Left ventricle myocardium superior (tissue), 1 donor: ENCODE measurements around the gene PRR23E. TPM values are rescaled to one million over a fixed set of nuclear protein-coding genes. Genes with fewer than 3 reads are reported as not detected.
A peak's percentile ranks its signal among the peaks of the same experiment; 100 is the strongest.

Experiments
- ATAC-seq: fragments of 200-7000 bp; cut with Tn5 transposase; one replicate; pipeline ENCODE4 v1.9.1; 2020; ENCODE audit warnings: mild to moderate bottlenecking, moderate library complexity
- DNase-seq: peaks from one replicate; pipeline ENCODE4 v3.0.0-alpha.2; 2020
- intact Hi-C: fragments of 100-400 bp; cut with micrococcal nuclease; formaldehyde crosslinking; loops from one replicate; pipeline ENCODE4 v1.11.0; 2022
- long read RNA-seq: library from polyadenylated mRNA; unstranded; transcript quantifications from one replicate; pipeline ENCODE4 v2.0.0, GENCODE V29; 2021
- total RNA-seq: library from RNA; stranded (reverse); fragmentation: NEBNext Ultra II Directional; extraction: Animal tissue kit (Norgen Biotek cat#: 25700); gene quantifications from one replicate; pipeline ENCODE4 v1.2.1, GENCODE V29; 2021
- donor health status: DM: no; HTN: yes; CAD: no; lungs with severe emphysema.

PRR23E gene, protein sequence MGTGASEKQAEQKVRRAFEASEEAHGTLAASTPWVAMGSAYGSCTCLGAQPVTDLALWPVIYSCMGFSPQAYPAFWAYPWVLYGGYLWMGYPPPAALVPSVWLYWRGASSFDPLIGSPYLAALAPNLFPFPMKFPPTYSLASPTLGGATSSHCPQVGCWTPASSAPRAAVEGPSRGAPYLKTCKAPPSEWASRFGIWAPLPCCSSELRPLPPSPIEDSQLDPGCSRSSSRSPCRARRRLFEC
- not detected for total RNA-seq
- long read RNA-seq: 0 reads

- intact Hi-C loops: no loop called here
- DNase-seq: no peak
- ATAC-seq: no peak
Measured at GRCh38 chr3:127192576-127193232, at the start of gene PRR23E. PRR23E (plus strand) TSS chr3:127193131; CDS start chr3:127196686, 3,555 bp downstream.

GRCh38 chr3:127143172-127143571 is 49.8 kb upstream of the PRR23E start:
- no peak for ATAC-seq
- no peak for DNase-seq
- intact Hi-C loops: no loop called here

- ATAC-seq (no peak), DNase-seq (no peak)
- intact Hi-C loops: no loop called here
Measured at GRCh38 chr3:127144631-127145030, 48.3 kb upstream of the PRR23E start.

DNA sequence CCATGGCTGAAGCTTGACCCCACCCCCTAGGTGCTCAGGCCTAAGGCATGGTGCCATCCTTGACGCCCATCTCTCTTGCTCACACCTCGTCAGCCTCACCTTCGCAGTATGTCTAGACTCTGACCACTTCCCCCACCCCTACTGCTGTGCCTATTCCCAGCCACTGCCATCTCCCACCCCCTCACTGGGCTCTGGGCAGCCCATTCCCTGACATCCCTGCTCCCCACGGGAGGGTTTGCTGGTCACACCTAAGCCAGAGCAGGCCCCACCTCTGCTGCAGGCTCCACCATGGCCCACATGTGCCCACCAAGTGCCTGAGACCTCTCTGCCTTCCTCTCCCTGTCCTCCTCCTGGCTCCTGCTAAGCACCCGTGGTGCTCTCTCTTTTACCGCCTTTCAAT is 47.7 kb upstream of the PRR23E start:
- no peak for DNase-seq
- intact Hi-C loops: no loop called here
- ATAC-seq: no peak

DNA sequence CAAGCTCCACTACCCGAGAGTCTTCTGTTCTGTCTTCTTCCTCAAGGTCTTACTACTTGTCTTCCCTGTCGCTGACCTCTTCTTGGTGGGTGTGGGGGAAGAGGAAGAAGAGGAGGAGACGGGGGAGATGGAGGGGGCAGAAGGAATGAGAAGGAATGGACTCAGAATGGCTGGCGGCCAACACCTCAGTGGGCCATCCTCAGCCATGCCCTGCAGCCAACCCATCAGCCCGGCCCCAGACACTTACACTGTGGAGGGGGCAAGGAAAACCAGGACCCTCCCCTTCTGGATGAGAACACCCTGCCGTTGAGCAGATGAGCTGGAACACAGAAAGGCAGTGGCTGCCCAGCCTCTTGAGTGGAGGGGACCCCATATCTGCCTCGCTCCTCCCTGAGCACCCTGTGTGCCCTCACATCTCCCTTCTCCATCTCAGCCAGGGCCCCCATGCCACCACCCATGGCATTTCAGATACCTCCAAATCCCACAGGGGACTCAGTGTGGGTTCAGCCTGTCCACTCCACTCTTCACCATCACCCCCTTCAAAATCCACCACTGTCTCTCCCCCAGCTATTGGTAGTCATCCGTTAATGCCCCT is 45.5 kb upstream of the PRR23E start:
- no peak for DNase-seq
- intact Hi-C loops: no loop called here
- ATAC-seq: no peak

DNA sequence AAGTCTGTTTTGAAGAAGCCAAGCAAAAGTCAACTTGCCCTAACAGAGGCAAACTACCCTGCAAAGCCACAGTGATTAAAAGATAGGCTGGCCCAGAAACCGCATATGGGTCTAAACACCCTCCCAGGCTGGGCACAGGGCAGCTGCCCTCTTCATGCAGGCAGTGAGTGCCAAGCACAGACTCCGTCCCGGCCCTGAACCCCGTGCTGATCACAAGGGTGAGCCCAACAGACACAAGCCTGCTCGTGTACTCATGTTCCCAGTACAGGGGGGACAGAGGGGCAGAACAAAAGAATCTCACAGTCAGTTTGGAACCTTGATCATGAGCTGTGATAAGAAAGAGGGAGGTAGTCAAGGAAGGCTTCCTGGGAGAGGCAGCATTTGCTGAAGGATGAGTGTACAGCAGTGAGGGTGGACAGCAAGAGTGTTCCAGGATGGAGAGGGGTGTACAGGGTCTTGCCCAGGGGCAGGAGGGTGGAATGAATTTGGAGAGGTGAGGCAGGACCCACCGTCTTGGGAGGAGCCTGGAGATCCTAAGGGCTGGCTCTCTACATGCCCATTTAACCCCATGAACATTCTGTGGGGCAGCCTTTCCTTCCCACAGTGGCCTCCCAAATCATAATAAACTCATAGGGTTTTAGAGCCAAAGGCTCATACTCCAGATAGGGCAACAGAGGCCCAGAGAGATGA is 43.2 kb upstream of the PRR23E start:
- intact Hi-C loops: no loop called here
- ATAC-seq (no peak), DNase-seq (no peak)

GRCh38 chr3:127150513-127151250 is 42.2 kb upstream of the PRR23E start:
- intact Hi-C loops: no loop called here
- ATAC-seq (no peak), DNase-seq (no peak)

GRCh38 chr3:127151251-127151564 is 41.7 kb upstream of the PRR23E start:
- ATAC-seq: no peak
- intact Hi-C loops: no loop called here

DNA sequence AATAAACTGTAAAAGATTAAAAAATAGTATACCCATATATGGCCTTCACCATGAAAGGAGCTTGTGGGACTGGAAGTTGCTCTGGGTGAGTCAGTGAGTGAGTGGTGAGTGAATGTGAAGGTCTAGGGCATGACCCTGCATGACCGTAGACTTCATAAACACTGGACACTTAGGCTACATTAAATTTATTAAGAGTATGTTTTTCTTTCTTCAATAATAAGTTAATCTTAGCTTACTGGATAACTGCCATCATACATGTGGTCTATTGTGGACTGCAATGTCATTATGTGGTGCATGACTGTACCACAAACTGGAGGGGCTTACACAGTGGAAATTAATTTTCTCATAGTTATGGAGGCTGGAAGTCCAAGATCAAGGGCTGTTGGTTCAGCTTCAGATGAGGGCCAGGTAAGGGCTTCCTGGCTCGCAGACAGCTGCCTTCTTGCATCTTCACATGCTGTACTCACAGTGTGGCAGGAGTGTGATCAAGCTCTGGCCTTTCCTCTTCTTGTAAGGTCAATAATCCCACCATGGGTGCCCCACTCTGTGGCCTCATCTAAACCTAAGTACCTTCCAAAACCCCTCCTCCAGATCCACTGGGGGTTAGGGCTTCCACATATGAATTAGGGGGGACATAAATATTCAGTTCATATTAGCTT is 40.8 kb upstream of the PRR23E start:
- no peak for DNase-seq
- ATAC-seq: no peak
- intact Hi-C loops: no loop called here

More at GRCh38 chr3:127151251-127151564, 41.7 kb upstream of the PRR23E start:
- DNase-seq: no peak

DNA sequence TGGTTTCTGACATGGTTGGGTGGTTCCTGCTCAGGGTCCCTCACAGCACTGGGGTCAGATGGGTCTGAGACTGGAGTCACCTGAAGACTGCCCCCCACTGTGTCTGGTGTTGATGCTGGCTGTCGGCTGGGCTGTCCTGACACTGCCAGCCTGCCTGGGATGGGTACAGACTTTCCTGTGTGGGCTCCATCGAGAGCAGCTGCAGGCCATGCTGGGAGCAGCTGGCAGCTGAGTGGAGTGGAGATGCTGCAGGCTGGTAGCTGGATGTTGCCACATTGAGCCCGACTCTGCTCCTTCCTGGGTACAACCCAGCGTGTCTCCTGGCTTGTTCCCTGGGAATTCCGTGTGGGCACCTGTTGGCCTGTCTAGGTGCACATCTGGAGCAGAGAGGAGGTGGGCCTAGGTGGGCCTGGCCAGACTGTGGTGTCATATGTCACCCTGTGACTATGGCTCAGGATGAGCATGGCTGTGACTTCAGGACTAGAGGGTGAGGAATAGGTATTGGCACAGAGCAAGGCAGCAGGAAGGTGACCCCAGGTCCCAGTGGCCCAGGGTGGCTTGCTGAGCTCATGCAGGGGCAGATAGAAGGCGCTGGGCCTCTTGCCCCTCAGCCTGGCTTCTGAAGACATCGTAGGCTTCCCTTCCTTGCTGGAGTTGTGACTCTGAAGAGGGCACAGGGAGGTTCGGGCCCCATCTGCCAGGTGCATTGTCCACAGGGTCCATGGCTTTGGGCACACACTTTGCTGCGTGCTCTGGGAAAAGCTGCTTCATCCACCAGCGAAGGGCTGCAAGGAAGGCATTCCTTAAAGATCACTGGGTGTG is 40.0 kb upstream of the PRR23E start:
- ATAC-seq: no peak
- intact Hi-C loops: no loop called here
- no peak for DNase-seq

- ATAC-seq: no peak
- no peak for DNase-seq
- intact Hi-C loops: no loop called here
Measured at GRCh38 chr3:127153506-127153815, 39.5 kb upstream of the PRR23E start.

GRCh38 chr3:127156338-127157050 is 36.4 kb upstream of the PRR23E start:
- ATAC-seq (no peak), DNase-seq (no peak)
- intact Hi-C loops: no loop called here

DNA sequence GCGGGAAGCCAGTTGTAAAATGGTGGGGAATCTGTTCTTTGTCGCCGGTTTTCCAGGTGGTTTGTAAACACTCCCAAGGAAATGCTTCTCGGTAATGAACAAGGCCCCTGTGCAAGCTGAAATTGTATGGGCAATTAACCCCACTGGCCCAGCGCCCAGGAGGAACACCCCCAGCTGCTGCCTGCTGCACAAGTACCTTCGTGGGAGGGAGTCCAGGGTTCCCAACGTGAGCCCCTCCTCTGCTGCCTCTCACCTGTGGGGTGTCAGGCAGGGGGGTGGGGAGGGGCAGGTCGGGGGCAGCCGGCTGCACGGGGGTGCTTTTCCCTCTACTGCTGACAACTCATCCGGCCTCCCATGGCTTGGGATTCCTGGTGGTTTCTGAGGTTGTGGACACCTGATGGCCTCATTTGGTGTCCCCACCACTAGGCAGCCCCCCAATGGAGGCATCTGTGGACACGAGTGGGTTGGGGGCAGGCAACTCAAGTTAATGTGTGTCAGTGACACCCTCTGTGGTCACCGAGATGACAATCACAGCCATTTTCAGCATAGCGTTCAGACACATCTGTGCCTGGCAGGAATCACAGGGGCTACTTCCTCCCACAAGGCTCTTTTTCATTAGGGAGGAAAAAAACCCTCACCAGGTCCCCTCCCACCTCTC is 35.6 kb upstream of the PRR23E start:
- intact Hi-C loops: no loop called here
- ATAC-seq: no peak
- no peak for DNase-seq

GRCh38 chr3:127158614-127159229 is 34.2 kb upstream of the PRR23E start:
- ATAC-seq (peak; percentile 55), DNase-seq (no peak)
- intact Hi-C loops: no loop called here

DNA sequence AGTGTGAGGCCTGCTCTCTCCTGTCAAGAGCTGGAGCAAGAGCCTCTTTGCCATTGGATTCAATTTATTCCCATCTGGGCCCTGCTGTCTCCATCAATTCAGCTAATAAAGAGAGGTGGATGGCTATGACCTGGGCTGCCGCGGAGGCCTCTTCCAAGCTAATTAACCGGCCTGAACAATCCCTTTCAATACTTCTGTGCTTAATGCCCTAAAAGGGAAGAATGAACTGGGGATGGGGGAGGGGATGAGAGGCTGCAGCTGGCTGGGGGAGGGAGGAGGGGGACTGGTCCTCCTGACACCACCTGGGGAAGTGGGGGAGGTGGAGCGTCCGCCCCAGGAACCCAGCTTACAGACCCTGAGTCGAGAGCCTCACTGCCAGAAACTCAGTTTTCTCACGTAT is 33.4 kb upstream of the PRR23E start:
- DNase-seq (no peak), ATAC-seq (no peak)
- intact Hi-C loops: no loop called here

DNA sequence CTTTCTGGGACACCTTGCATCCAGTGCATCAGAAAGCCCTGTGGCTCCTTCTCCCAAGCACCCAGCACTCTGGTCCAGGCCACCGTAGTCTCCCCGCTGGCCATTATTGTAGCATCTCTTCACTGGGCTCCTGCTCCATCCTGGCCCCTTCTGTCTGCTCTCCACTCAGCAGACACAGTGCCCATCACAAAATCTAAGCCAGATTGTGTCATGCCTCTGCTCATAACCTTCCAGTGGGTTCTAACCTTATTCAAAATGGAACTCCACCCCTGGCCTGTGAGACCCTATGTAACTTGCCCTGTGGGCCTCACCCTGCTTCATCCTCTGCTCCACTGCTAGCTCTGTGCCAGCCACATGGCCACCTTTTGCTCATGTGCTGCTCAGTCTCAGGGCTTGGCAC is 31.7 kb upstream of the PRR23E start:
- intact Hi-C loops: no loop called here
- DNase-seq: no peak
- no peak for ATAC-seq

- DNase-seq (no peak), ATAC-seq (no peak)
- intact Hi-C loops: no loop called here
Measured at GRCh38 chr3:127161973-127162579, 30.9 kb upstream of the PRR23E start.
